ENCODE data around the gene MZT2A. TPM values are rescaled to one million over a fixed set of nuclear protein-coding genes. Genes with fewer than 3 reads are reported as not detected.
"Not testable (repeated sequence)": the region's sequence is repeated elsewhere in the genome, so short reads cannot be mapped to it uniquely, and the experiment has no call there.

MZT2A gene
- total and polyA plus RNA-seq, 9 of the 15 experiments (the other 6 are each of a cell fraction or from before 2014, with no cell fraction given) = 5.8 to 355 (median 101) TPM

GRCh38 chr2:131521961-131522781, 30.0 kb upstream of the MZT2A start (continued):
- TF ChIP-seq ZNF699 (CRISPR knock-in tag; IDR thresholded peaks at IDR 0.05; ENCODE audit: insufficient replicate concordance) = no peak

- in situ Hi-C loops (cut with MboI) = loop anchor here (5.0 to 25.0 kb wide), 2 partner anchors 1184 to 1374 kb away; partner anchors contain the start of genes CCDC74B and IMP4
- H3K36me3 ChIP-seq (ENCODE audit: control insufficient read depth, insufficient read depth, low read length) = peaks cover 32% of the 10 kb centered on the region; the same call in 1 of the 3 replicates
- ATAC-seq; BruUV-seq (replicated peaks); H3K79me2 ChIP-seq (ENCODE audit: control insufficient read depth, insufficient read depth, low read length); H3K27ac ChIP-seq (ENCODE audit: extremely low read depth, low read depth, low read length); POLR2A ChIA-PET; H3K9me1 ChIP-seq (ENCODE audit: control insufficient read depth, insufficient read depth, low read length); CTCF ChIA-PET (ENCODE audit: low intra/inter-chr PET ratio); H4K20me1 ChIP-seq (replicated peaks; ENCODE audit: control insufficient read depth, insufficient read depth, low read length); intact Hi-C loops (cut with micrococcal nuclease); H3K4me3 ChIP-seq; H3K4me2 ChIP-seq (ENCODE audit: insufficient read depth, low read length); H3K9me3 ChIP-seq (replicated peaks; ENCODE audit: control insufficient read depth, insufficient read depth, low read depth, low read length); H3K27me3 ChIP-seq (ENCODE audit: control insufficient read depth in 2 of 2, insufficient read depth in 2 of 2, low read length in 2 of 2); H2AFZ ChIP-seq (ENCODE audit: low read depth, low read length); H3K9ac ChIP-seq (ENCODE audit: insufficient read depth in 1 of 2, low read depth in 2 of 2, low read length in 2 of 2); DNase-seq (ENCODE audit: extremely low read depth in 1 of 4, low spot score in 3 of 4): not testable (repeated sequence)
- 81% methylated on average over 4 of the region's 6 CpGs for WGBS (ENCODE audit: insufficient coverage, low coverage, missing lambda C conversion rate)
- peak; percentile 55 for FAIRE-seq
- H3K4me1 ChIP-seq (replicated peaks in 1 of 2; ENCODE audit: control insufficient read depth in 2 of 2, insufficient read depth in 2 of 2, low read length in 2 of 2) = peaks cover 0 to 13% of the 10 kb centered on the region in 2 experiments; a peak in 2 of 5 replicates
Observed at GRCh38 chr2:131521524-131521923, 29.3 kb upstream of the MZT2A start.

- in situ Hi-C loops (cut with MboI) (loop anchor here (5.0 to 25.0 kb wide), 2 partner anchors 1183 to 1373 kb away; partner anchors contain the start of genes CCDC74B and IMP4), intact Hi-C loops (cut with micrococcal nuclease) (no loop called here)
- peaks cover 0 to 17% of the 10 kb centered on the region in 2 experiments; a peak in 2 of 5 replicates for H3K4me1 ChIP-seq (replicated peaks in 1 of 2; ENCODE audit: control insufficient read depth in 2 of 2, insufficient read depth in 2 of 2, low read length in 2 of 2)
- ChIA-PET POLR2A (interaction anchor here (0.7 to 1.0 kb wide), 3 partner anchors 26 to 171 kb away, joined by 3 to 5 read pairs (median 3); no protein-coding TSS in a partner anchor), CTCF (ENCODE audit: low intra/inter-chr PET ratio) (no interaction called here)
- no peak overlapping the region for H3K27ac ChIP-seq (ENCODE audit: extremely low read depth, low read depth, low read length)
- H3K79me2 ChIP-seq (ENCODE audit: control insufficient read depth, insufficient read depth, low read length) = no peaks in the 10 kb centered on the region
- BruUV-seq (replicated peaks) = no TSS peak
- peaks cover 34% of the 10 kb centered on the region; the same call in 1 of the 3 replicates for H3K36me3 ChIP-seq (ENCODE audit: control insufficient read depth, insufficient read depth, low read length)
- H3K27me3 ChIP-seq (ENCODE audit: control insufficient read depth in 2 of 2, insufficient read depth in 2 of 2, low read length in 2 of 2) = no peaks in the 10 kb centered on the region
- 93% methylated on average over 6 of the region's 10 CpGs for WGBS (ENCODE audit: insufficient coverage, low coverage, missing lambda C conversion rate)
- no peaks in the 10 kb centered on the region for H4K20me1 ChIP-seq (replicated peaks; ENCODE audit: control insufficient read depth, insufficient read depth, low read length)
- H3K9ac ChIP-seq (ENCODE audit: insufficient read depth in 1 of 2, low read depth in 2 of 2, low read length in 2 of 2) = peak overlapping the region in 1 of 2 experiments; percentile 26; a peak in 1 of 4 replicates
- TF ChIP-seq POLR2G (IDR thresholded peaks at IDR 0.05; ENCODE audit: low read depth, low read length) = peak; percentile 38; the same call in 1 of the 2 replicates
- no peak for TF ChIP-seq XRCC3 (IDR thresholded peaks at IDR 0.05)
- no peaks in the 10 kb centered on the region for H3K9me3 ChIP-seq (replicated peaks; ENCODE audit: control insufficient read depth, insufficient read depth, low read depth, low read length)
- H3K4me2 ChIP-seq (ENCODE audit: insufficient read depth, low read length) = no peak overlapping the region
- ATAC-seq (no peak), FAIRE-seq (no peak), DNase-seq (ENCODE audit: extremely low read depth in 1 of 4, low spot score in 3 of 4) (peak in 1 of 4 experiments; percentile 2)
- no peak overlapping the region for H2AFZ ChIP-seq (ENCODE audit: low read depth, low read length)
- H3K9me1 ChIP-seq (ENCODE audit: control insufficient read depth, insufficient read depth, low read length) = no peaks in the 10 kb centered on the region
- no peak overlapping the region for H3K4me3 ChIP-seq
Observed at GRCh38 chr2:131520526-131520925, 28.3 kb upstream of the MZT2A start.

GRCh38 chr2:131519871-131520470, 27.8 kb upstream of the MZT2A start:
- H3K4me2 ChIP-seq (ENCODE audit: insufficient read depth, low read length); H3K9ac ChIP-seq (ENCODE audit: insufficient read depth in 1 of 2, low read depth in 2 of 2, low read length in 2 of 2); CTCF ChIA-PET (ENCODE audit: low intra/inter-chr PET ratio); H3K4me3 ChIP-seq; H3K9me3 ChIP-seq (replicated peaks; ENCODE audit: control insufficient read depth, insufficient read depth, low read depth, low read length); H3K9me1 ChIP-seq (ENCODE audit: control insufficient read depth, insufficient read depth, low read length); H3K27me3 ChIP-seq (ENCODE audit: control insufficient read depth in 2 of 2, insufficient read depth in 2 of 2, low read length in 2 of 2); H4K20me1 ChIP-seq (replicated peaks; ENCODE audit: control insufficient read depth, insufficient read depth, low read length); BruUV-seq (replicated peaks); H3K27ac ChIP-seq (ENCODE audit: extremely low read depth, low read depth, low read length); ATAC-seq; H3K79me2 ChIP-seq (ENCODE audit: control insufficient read depth, insufficient read depth, low read length); H2AFZ ChIP-seq (ENCODE audit: low read depth, low read length); intact Hi-C loops (cut with micrococcal nuclease); FAIRE-seq: not testable (repeated sequence)
- in situ Hi-C loops (cut with MboI) = loop anchor here (5.0 to 25.0 kb wide), 2 partner anchors 1183 to 1373 kb away; partner anchors contain the start of genes CCDC74B and IMP4
- POLR2A ChIA-PET = interaction anchor here (0.7 to 1.0 kb wide), 3 partner anchors 26 to 171 kb away, joined by 3 to 5 read pairs (median 3); no protein-coding TSS in a partner anchor
- Histone ChIP-seq H3K36me3 (ENCODE audit: control insufficient read depth, insufficient read depth, low read length) (peaks cover 36% of the 10 kb centered on the region; the same call in 1 of the 3 replicates), H3K4me1 (replicated peaks in 1 of 2; ENCODE audit: control insufficient read depth in 2 of 2, insufficient read depth in 2 of 2, low read length in 2 of 2) (peaks cover 0 to 22% of the 10 kb centered on the region in 2 experiments; a peak in 2 of 5 replicates)
- WGBS (ENCODE audit: insufficient coverage, low coverage, missing lambda C conversion rate) = 94% methylated on average over 11 of the region's 24 CpGs
- peak in 1 of 4 experiments; percentile 3 for DNase-seq (ENCODE audit: extremely low read depth in 1 of 4, low spot score in 3 of 4)

All from K562 (cell line).